H9 (cell line): ENCODE measurements around the gene PNPO. TPM values are rescaled to one million over a fixed set of nuclear protein-coding genes. Genes with fewer than 3 reads are reported as not detected.

Experiments
- DNase-seq: peaks from one replicate; pipeline ENCODE4 v3.0.0-alpha.2; 2017
- H2AFZ ChIP-seq: one replicate; pipeline ENCODE4 v1.6.1; 2013; ENCODE audit warnings: mild to moderate bottlenecking, low read length, control low read depth, moderate library complexity
- H2AK5ac ChIP-seq: 2 replicates; pipeline ENCODE4 v1.6.1; 2013; ENCODE audit warnings: low read length, control low read depth, mixed read lengths; ENCODE audit not compliant: insufficient read length
- H2BK120ac ChIP-seq: one replicate; pipeline ENCODE4 v1.6.1; 2013; ENCODE audit warnings: low read depth, mild to moderate bottlenecking, low read length, control low read depth, inconsistent platforms; ENCODE audit not compliant: poor library complexity, severe bottlenecking
- H2BK12ac ChIP-seq: 2 replicates; pipeline ENCODE4 v1.6.1; 2013; ENCODE audit warnings: low read length, control low read depth, mixed read lengths, low read depth; ENCODE audit not compliant: insufficient read length
- H2BK15ac ChIP-seq: 2 replicates; pipeline ENCODE4 v1.6.1; 2013; ENCODE audit warnings: low read depth, low read length, control low read depth
- H2BK20ac ChIP-seq: one replicate; pipeline ENCODE4 v1.6.1; 2013; ENCODE audit warnings: low read depth, mild to moderate bottlenecking, low read length, control low read depth, inconsistent platforms; ENCODE audit not compliant: poor library complexity, severe bottlenecking
- H2BK5ac ChIP-seq: 2 replicates; pipeline ENCODE4 v1.6.1; 2013; ENCODE audit warnings: low read length, control low read depth, mixed read lengths; ENCODE audit not compliant: insufficient read length
- H3K14ac ChIP-seq: 2 replicates; pipeline ENCODE4 v1.6.1; 2013; ENCODE audit warnings: low read length, control low read depth; ENCODE audit not compliant: insufficient read depth
- H3K18ac ChIP-seq: 2 replicates; pipeline ENCODE4 v1.6.1; 2013; ENCODE audit warnings: low read depth, mild to moderate bottlenecking, mixed read lengths, low read length, control low read depth; ENCODE audit not compliant: insufficient read length
- H3K23ac ChIP-seq: 2 replicates; pipeline ENCODE4 v1.6.1; 2013; ENCODE audit warnings: low read length, control low read depth, mixed read lengths, low read depth; ENCODE audit not compliant: insufficient read length
- H3K23me2 ChIP-seq: 2 replicates; pipeline ENCODE4 v1.6.1; 2013; ENCODE audit warnings: low read depth, mild to moderate bottlenecking, mixed read lengths, low read length, control low read depth; ENCODE audit not compliant: insufficient read length, poor library complexity, severe bottlenecking
- H3K27ac ChIP-seq: 2 replicates; pipeline ENCODE4 v1.5.1; 2013; ENCODE audit warnings: low read length, control low read depth, mixed read lengths, low read depth; ENCODE audit not compliant: insufficient read length
- H3K27me3 ChIP-seq: 2 replicates; pipeline ENCODE4 v1.6.1; 2013; ENCODE audit warnings: low read length, control low read depth, inconsistent platforms; ENCODE audit not compliant: insufficient read depth
- H3K4ac ChIP-seq: 2 replicates; pipeline ENCODE4 v1.6.1; 2013; ENCODE audit warnings: low read depth, mild to moderate bottlenecking, control low read depth, inconsistent platforms, low read length, moderate library complexity
- H3K4me1 ChIP-seq: 2 replicates; pipeline ENCODE4 v1.6.1; 2013; ENCODE audit warnings: low read length, control low read depth, inconsistent platforms; ENCODE audit not compliant: insufficient read depth
- H3K4me2 ChIP-seq: 2 replicates; pipeline ENCODE4 v1.6.1; 2013; ENCODE audit warnings: low read length, control low read depth, mixed read lengths; ENCODE audit not compliant: insufficient read length, insufficient read depth
- H3K56ac ChIP-seq: 2 replicates; pipeline ENCODE4 v1.6.1; 2013; ENCODE audit warnings: low read depth, mild to moderate bottlenecking, mixed read lengths, low read length, control low read depth; ENCODE audit not compliant: insufficient read length
- H3K79me1 ChIP-seq: 2 replicates; pipeline ENCODE4 v1.6.1; 2013; ENCODE audit warnings: low read depth, mild to moderate bottlenecking, moderate library complexity, low read length, control low read depth, inconsistent platforms; ENCODE audit not compliant: insufficient read depth, poor library complexity, severe bottlenecking
- H3K79me2 ChIP-seq: 2 replicates; pipeline ENCODE4 v1.6.1; 2013; ENCODE audit warnings: low read length, control low read depth, inconsistent platforms; ENCODE audit not compliant: insufficient read depth
- H3K9ac ChIP-seq: 2 replicates; pipeline ENCODE4 v1.6.1; 2013; ENCODE audit warnings: low read length, control low read depth, mixed read lengths; ENCODE audit not compliant: insufficient read length; ENCODE audit errors: extremely low read depth
- H3K9me3 ChIP-seq: one replicate; pipeline ENCODE4 v1.6.1; 2013; ENCODE audit warnings: low read depth, low read length, inconsistent platforms; ENCODE audit not compliant: control insufficient read depth
- H3T11ph ChIP-seq: one replicate; pipeline ENCODE4 v1.6.1; 2013; ENCODE audit warnings: mild to moderate bottlenecking, low read length, control low read depth, inconsistent platforms
- H4K20me1 ChIP-seq: one replicate; pipeline ENCODE4 v1.6.1; 2013; ENCODE audit not compliant: control insufficient read depth, insufficient read length, insufficient read depth
- H4K5ac ChIP-seq: 2 replicates; pipeline ENCODE4 v1.6.1; 2013; ENCODE audit warnings: low read depth, mild to moderate bottlenecking, mixed read lengths, low read length, control low read depth; ENCODE audit not compliant: insufficient read length
- H4K8ac ChIP-seq: replicated peaks from 2 replicates; pipeline ENCODE4 v1.6.1; 2013; ENCODE audit warnings: low read length, control low read depth, mixed read lengths, low read depth; ENCODE audit not compliant: insufficient read length
- H4K91ac ChIP-seq: 2 replicates; pipeline ENCODE4 v1.6.1; 2013; ENCODE audit warnings: low read depth, mild to moderate bottlenecking, moderate library complexity, mixed read lengths, low read length, control low read depth; ENCODE audit not compliant: insufficient read length
- H3K27ac Mint-ChIP-seq, 3 experiments: 2 replicates in 2 of 3; 3 replicates in 1 of 3; pipeline ENCODE4 v1.8.0; 2020 to 2021; ENCODE audit warnings: mixed read lengths in 3 of 3, mild to moderate bottlenecking in 1 of 3, moderate library complexity in 1 of 3
- H3K27me3 Mint-ChIP-seq: 2 replicates; pipeline ENCODE4 v1.8.0; 2021; ENCODE audit warnings: low read depth, mild to moderate bottlenecking, moderate library complexity, mixed read lengths
- H3K36me3 Mint-ChIP-seq, 3 experiments: 2 replicates in 2 of 3; 3 replicates in 1 of 3; pipeline ENCODE4 v1.8.0; 2020 to 2021; ENCODE audit warnings: low read depth in 3 of 3, mixed read lengths in 3 of 3; ENCODE audit not compliant: insufficient read depth in 1 of 3
- H3K4me1 Mint-ChIP-seq, 2 experiments: 2 replicates each; pipeline ENCODE4 v1.8.0; 2020; ENCODE audit warnings: mixed read lengths in 2 of 2
- H3K4me3 Mint-ChIP-seq, 2 experiments: 2 replicates in 1 of 2; 3 replicates in 1 of 2; pipeline ENCODE4 v1.8.0; 2020 to 2021; ENCODE audit warnings: mild to moderate bottlenecking in 2 of 2, mixed read lengths in 2 of 2, moderate library complexity in 1 of 2
- H3K9me3 Mint-ChIP-seq, 2 experiments: 2 replicates in 1 of 2; 3 replicates in 1 of 2; pipeline ENCODE4 v1.8.0; 2020; ENCODE audit warnings: mild to moderate bottlenecking in 2 of 2, mixed read lengths in 2 of 2, moderate library complexity in 1 of 2
- WGBS: extraction: QIAGEN DNeasy Blood & Tissue Kit; methylation state at CpG from one replicate; pipeline ENCODE4 v1.1.7; 2013; ENCODE audit warnings: missing lambda C conversion rate, low lambda C conversion rate, mixed read lengths; ENCODE audit not compliant: insufficient read length; ENCODE audit errors: extremely low coverage; 5-methylcytosine and 5-hydroxymethylcytosine counted together
- total RNA-seq: library from RNA; stranded (reverse); gene quantifications from 2 replicates; pipeline ENCODE4 v1.2.1, GENCODE V29; 2021
- TF ChIP-seq, protein P1 (sequence below): fragments of 200-600 bp; sonication (generic); conservative IDR thresholded peaks from 3 replicates; pipeline ENCODE4 v1.8.0; 2021; ENCODE audit warnings: antibody characterized with exemption, mild to moderate bottlenecking

PNPO gene
- total RNA-seq, 1 experiment from 2014 or later, result 6.7 TPM

DNA sequence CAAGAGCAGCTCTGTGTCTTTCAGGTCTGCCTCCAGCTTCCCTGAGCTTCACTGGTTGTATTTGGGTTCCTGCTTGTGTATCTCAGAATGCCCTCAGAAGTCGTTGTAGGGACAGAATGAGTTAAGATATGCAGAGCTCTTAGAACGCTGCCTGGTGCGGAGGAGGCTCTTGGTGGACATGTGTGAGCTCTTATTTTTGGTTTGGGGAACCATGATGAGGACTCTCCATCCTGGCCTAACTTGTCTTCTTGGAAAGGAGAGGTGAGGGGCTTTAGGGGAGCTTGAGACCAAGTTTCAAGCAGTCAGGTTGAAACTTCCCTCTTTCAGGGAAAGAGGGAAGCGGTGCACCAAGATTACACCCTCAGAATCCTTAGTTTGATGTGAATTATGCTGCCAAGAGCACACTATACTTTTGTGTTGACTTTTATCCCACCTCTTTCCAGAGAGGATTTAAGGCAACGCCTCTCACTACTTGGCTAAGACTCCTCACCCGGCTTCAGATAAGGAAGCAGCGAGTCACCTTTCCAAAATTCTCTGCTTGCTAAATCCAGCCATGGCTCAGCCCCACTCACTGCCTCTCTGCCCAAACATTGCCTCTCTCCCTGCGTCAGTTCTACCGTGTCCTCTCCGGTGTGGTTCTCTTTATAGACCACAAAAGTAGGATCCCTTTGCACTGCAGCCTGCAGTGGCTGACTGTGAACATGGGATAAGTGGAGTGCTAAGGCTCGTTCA lies 42.3 kb downstream of the PNPO start:
- Histone ChIP-seq H3K4ac (no peak overlapping the region), H3K14ac (no peak overlapping the region), H3K18ac (no peak overlapping the region), H3K56ac (no peak overlapping the region), H2BK12ac (no peak overlapping the region), H3K79me1 (no peaks in the 10 kb centered on the region), H3K23me2 (peaks cover 3% of the 10 kb centered on the region), H3K79me2 (no peaks in the 10 kb centered on the region), H3K27me3 (no peaks in the 10 kb centered on the region; the same call in 1 of the 2 replicates), H3K9ac (no peak overlapping the region), H3K9me3 (no peaks in the 10 kb centered on the region), H4K20me1 (no peaks in the 10 kb centered on the region), H3K23ac (no peak overlapping the region), H4K91ac (no peak overlapping the region), H2AFZ (no peak overlapping the region), H2BK120ac (no peak overlapping the region), H3K4me2 (no peak overlapping the region), H3T11ph (no peak overlapping the region), H2AK5ac (no peak overlapping the region), H2BK15ac (no peak overlapping the region), H3K27ac (no peak overlapping the region), H2BK5ac (no peak overlapping the region), H4K5ac (no peak overlapping the region), H4K8ac (no peak overlapping the region), H2BK20ac (no peak overlapping the region), H3K4me1 (peaks cover 3% of the 10 kb centered on the region; the same call in 1 of the 2 replicates)
- no CpG with 5 or more reads among the region's 11 CpGs for WGBS
- DNase-seq, result no peak
- Mint-ChIP-seq H3K9me3 (no peaks in the 10 kb centered on the region), H3K27ac (peak overlapping the region; percentile 36 to 88 (median 70); a peak in 4 of 7 replicates), H3K4me1 (peaks cover 24 to 30% of the 10 kb centered on the region in 2 experiments), H3K27me3 (no peaks in the 10 kb centered on the region; the same call in 1 of the 2 replicates), H3K4me3 (no peak overlapping the region; a peak in 1 of 5 replicates), H3K36me3 (peaks cover 22 to 49% (median 44%) of the 10 kb centered on the region in 3 experiments; a peak in 6 of 7 replicates)
- TF ChIP-seq, protein P1, sequence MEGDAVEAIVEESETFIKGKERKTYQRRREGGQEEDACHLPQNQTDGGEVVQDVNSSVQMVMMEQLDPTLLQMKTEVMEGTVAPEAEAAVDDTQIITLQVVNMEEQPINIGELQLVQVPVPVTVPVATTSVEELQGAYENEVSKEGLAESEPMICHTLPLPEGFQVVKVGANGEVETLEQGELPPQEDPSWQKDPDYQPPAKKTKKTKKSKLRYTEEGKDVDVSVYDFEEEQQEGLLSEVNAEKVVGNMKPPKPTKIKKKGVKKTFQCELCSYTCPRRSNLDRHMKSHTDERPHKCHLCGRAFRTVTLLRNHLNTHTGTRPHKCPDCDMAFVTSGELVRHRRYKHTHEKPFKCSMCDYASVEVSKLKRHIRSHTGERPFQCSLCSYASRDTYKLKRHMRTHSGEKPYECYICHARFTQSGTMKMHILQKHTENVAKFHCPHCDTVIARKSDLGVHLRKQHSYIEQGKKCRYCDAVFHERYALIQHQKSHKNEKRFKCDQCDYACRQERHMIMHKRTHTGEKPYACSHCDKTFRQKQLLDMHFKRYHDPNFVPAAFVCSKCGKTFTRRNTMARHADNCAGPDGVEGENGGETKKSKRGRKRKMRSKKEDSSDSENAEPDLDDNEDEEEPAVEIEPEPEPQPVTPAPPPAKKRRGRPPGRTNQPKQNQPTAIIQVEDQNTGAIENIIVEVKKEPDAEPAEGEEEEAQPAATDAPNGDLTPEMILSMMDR, result no peak
